CD4-positive, alpha-beta memory T cell (primary cell): ENCODE results near the gene RAD51D. TPM values are rescaled to one million over a fixed set of nuclear protein-coding genes. Genes with fewer than 3 reads are reported as not detected.
"Not testable (repeated sequence)": the region's sequence is repeated elsewhere in the genome, so short reads cannot be mapped to it uniquely, and the experiment has no call there.

Source experiments
- CTCF ChIA-PET: fragments of 350-600 bp; sonication (Branson Sonifier 250); formaldehyde crosslinking; loops from one replicate; lab custom pipeline; 2021; ENCODE audit warnings: inconsistent platforms; ENCODE audit not compliant: partially characterized antibody; lab: Charles Lee
- POLR2A ChIA-PET: fragments of 350-600 bp; sonication (Branson Sonifier 250); formaldehyde crosslinking; loops from one replicate; lab custom pipeline; 2021; ENCODE audit not compliant: partially characterized antibody; lab: Charles Lee
- DNase-seq, 5 donors: peaks; one replicate each; pipeline versions ENCODE4 v3.0.0 to v3.0.0-alpha.2; 2020 to 2022; ENCODE audit warnings: mixed read lengths in 1 of 5
- H3K27ac ChIP-seq: one replicate; pipeline ENCODE4 v1.7.0; 2013; ENCODE audit warnings: low read depth, low read length
- H3K27me3 ChIP-seq: 2 replicates; pipeline ENCODE4 v1.7.0; 2013; ENCODE audit warnings: mild to moderate bottlenecking, low read length, moderate library complexity; ENCODE audit not compliant: insufficient read depth
- H3K36me3 ChIP-seq: 2 replicates; pipeline ENCODE4 v1.7.0; 2013; ENCODE audit warnings: mild to moderate bottlenecking, low read length, moderate library complexity; ENCODE audit not compliant: insufficient read depth
- H3K4me1 ChIP-seq: 2 replicates; pipeline ENCODE4 v1.7.0; 2013; ENCODE audit warnings: mild to moderate bottlenecking, low read length, moderate library complexity; ENCODE audit not compliant: insufficient read depth
- H3K4me3 ChIP-seq, 2 donors: one replicate each; pipeline ENCODE4 v1.7.0; 2013; ENCODE audit warnings: low read length in 2 of 2, mild to moderate bottlenecking in 1 of 2
- H3K9me3 ChIP-seq, 2 donors: one replicate each; pipeline ENCODE4 v1.7.0; 2013; ENCODE audit warnings: low read length in 2 of 2, control low read depth in 1 of 2; ENCODE audit not compliant: control insufficient read depth in 1 of 2
- H3K27ac Mint-ChIP-seq, 7 donors: one replicate each; pipeline ENCODE4 v1.8.0; 2020 to 2021; ENCODE audit warnings: mixed read lengths in 7 of 7, mild to moderate bottlenecking in 6 of 7, inconsistent platforms in 3 of 7, moderate library complexity in 3 of 7
- H3K27me3 Mint-ChIP-seq, 2 donors: one replicate each; pipeline ENCODE4 v1.8.0; 2020 to 2021; ENCODE audit warnings: mixed read lengths in 2 of 2
- H3K36me3 Mint-ChIP-seq, 2 donors: one replicate each; pipeline ENCODE4 v1.8.0; 2020 to 2021; ENCODE audit warnings: mixed read lengths in 2 of 2, inconsistent platforms in 1 of 2, mild to moderate bottlenecking in 1 of 2
- H3K4me1 Mint-ChIP-seq, 4 donors: one replicate each; pipeline ENCODE4 v1.8.0; 2020 to 2021; ENCODE audit warnings: mixed read lengths in 4 of 4, mild to moderate bottlenecking in 1 of 4
- H3K4me3 Mint-ChIP-seq, 8 donors: one replicate each; pipeline ENCODE4 v1.8.0; 2020 to 2021; ENCODE audit warnings: mixed read lengths in 8 of 8, mild to moderate bottlenecking in 7 of 8, moderate library complexity in 6 of 8, inconsistent platforms in 3 of 8
- H3K9me3 Mint-ChIP-seq, 8 donors: one replicate each; pipeline ENCODE4 v1.8.0; 2020 to 2021; ENCODE audit warnings: mixed read lengths in 8 of 8, mild to moderate bottlenecking in 5 of 8, inconsistent platforms in 3 of 8, moderate library complexity in 1 of 8
- intact Hi-C: fragments of 100-400 bp; cut with micrococcal nuclease; formaldehyde crosslinking; loops from one replicate; pipeline ENCODE4 v1.15.1; 2023
- polyA plus RNA-seq, 2 donors: library from polyadenylated mRNA; unstranded; fragments of 300-500 nt; fragmentation: Illumina TruSeq; gene quantifications; one replicate each; pipeline ENCODE4 v1.2.3, GENCODE V29; 2021
- total RNA-seq, 2 experiments: library from RNA; stranded (reverse); gene quantifications; one replicate each; pipeline ENCODE4 v1.2.3, GENCODE V29; 2021

Gene RAD51D
- total and polyA plus RNA-seq, 4 experiments from 2014 or later: 6.1 to 29.2 (median 16.7) TPM

- DNase-seq: no peak
- no peaks in the 10 kb centered on the region for H3K9me3 ChIP-seq
- Mint-ChIP-seq H3K36me3 (peaks cover 17 to 32% of the 10 kb centered on the region in 2 donors), H3K27ac (peak overlapping the region in 2 of 7 donors; percentile 57 to 61), H3K4me1 (peaks cover 4 to 8% (median 5%) of the 10 kb centered on the region in 4 donors), H3K4me3 (no peak overlapping the region), H3K9me3 (no peaks in the 10 kb centered on the region), H3K27me3 (no peaks in the 10 kb centered on the region)
- no peak overlapping the region for H3K4me3 ChIP-seq
- ChIA-PET POLR2A (interaction anchor here (0.8 kb wide), 1 partner anchor 35 kb away, joined by 3 read pairs; the partner anchor contains the start of gene RFFL), CTCF (interaction anchor here (2.2 kb wide), 1 partner anchor 8 kb away, joined by 7 read pairs; no protein-coding TSS in a partner anchor)
- peaks cover 8% of the 10 kb centered on the region for H3K4me1 ChIP-seq
- no peaks in the 10 kb centered on the region for H3K27me3 ChIP-seq
- H3K27ac ChIP-seq: no peak overlapping the region
- intact Hi-C loops: no loop called here
- H3K36me3 ChIP-seq: peaks cover 13% of the 10 kb centered on the region
Observed at GRCh38 chr17:35097776-35098175, 21.9 kb downstream of the RAD51D start.

- no peak for DNase-seq
- H3K36me3 Mint-ChIP-seq: peaks cover 14 to 18% of the 10 kb centered on the region in 2 donors
- H3K4me3 ChIP-seq: no peak overlapping the region
- H3K27ac Mint-ChIP-seq: no peak overlapping the region
- no peak overlapping the region for H3K4me3 Mint-ChIP-seq
- H3K36me3 ChIP-seq: peaks cover 4% of the 10 kb centered on the region
- no peak overlapping the region for H3K27ac ChIP-seq
- no peaks in the 10 kb centered on the region for H3K9me3 Mint-ChIP-seq
- CTCF ChIA-PET: interaction anchor here (0.7 to 1.6 kb wide), 2 partner anchors 32 to 77 kb away, joined by 3 to 7 read pairs; partner anchors contain the start of gene RFFL
- no peaks in the 10 kb centered on the region for H3K27me3 ChIP-seq
- H3K9me3 ChIP-seq: no peaks in the 10 kb centered on the region
- no peaks in the 10 kb centered on the region for H3K27me3 Mint-ChIP-seq
- intact Hi-C loops: no loop called here
- peaks cover 4 to 11% (median 8%) of the 10 kb centered on the region in 4 donors for H3K4me1 Mint-ChIP-seq
- POLR2A ChIA-PET: interaction anchor here (1.3 kb wide), 1 partner anchor 23 kb away, joined by 4 read pairs; no protein-coding TSS in a partner anchor
- H3K4me1 ChIP-seq: peaks cover 8% of the 10 kb centered on the region
Observed at GRCh38 chr17:35095741-35096140, 23.9 kb downstream of the RAD51D start.

DNA sequence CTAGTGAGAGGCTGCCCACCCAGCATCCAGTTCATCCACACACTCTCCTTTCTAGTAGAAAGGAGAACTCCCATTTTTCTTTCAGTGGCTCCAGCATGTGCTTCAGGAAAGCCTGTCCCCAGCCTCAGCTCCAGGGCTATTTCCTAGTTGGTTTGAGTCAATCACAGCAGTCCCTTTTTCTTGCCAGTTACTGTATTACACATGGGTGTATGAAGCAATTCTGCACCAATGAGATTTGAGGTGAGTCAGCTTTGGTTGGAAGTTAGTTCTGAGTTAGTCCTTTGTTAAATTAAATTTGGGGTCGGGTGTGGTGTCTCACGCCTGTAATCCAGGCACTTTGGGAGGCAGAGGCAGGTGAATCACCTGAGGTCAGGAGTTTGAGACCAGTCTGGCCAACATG is 24.8 kb downstream of the RAD51D start:
- no peak overlapping the region for H3K4me3 ChIP-seq
- H3K9me3 ChIP-seq: no peaks in the 10 kb centered on the region
- H3K27me3 Mint-ChIP-seq: no peaks in the 10 kb centered on the region
- H3K27ac ChIP-seq: no peak overlapping the region
- intact Hi-C loops: no loop called here
- peaks cover 8 to 11% of the 10 kb centered on the region in 2 donors for H3K36me3 Mint-ChIP-seq
- no peaks in the 10 kb centered on the region for H3K27me3 ChIP-seq
- CTCF ChIA-PET: no interaction called here
- peaks cover 13% of the 10 kb centered on the region for H3K4me1 ChIP-seq
- no peak for DNase-seq
- H3K4me3 Mint-ChIP-seq: no peak overlapping the region
- H3K27ac Mint-ChIP-seq: peak overlapping the region in 1 of 7 donors; percentile 66
- H3K4me1 Mint-ChIP-seq: peaks cover 4 to 15% (median 11%) of the 10 kb centered on the region in 4 donors
- POLR2A ChIA-PET: interaction anchor here (0.5 to 1.0 kb wide), 2 partner anchors 8 to 307 kb away, joined by 3 to 4 read pairs; no protein-coding TSS in a partner anchor
- H3K36me3 ChIP-seq: no peaks in the 10 kb centered on the region
- no peaks in the 10 kb centered on the region for H3K9me3 Mint-ChIP-seq

- POLR2A ChIA-PET: interaction anchor here (0.7 to 3.5 kb wide), 9 partner anchors 25 to 109 kb away, joined by 3 to 33 read pairs (median 18); partner anchors contain the start of genes LIG3, NLE1, RAD51D and RFFL
- H3K4me3 Mint-ChIP-seq: peak overlapping the region in 2 of 8 donors; percentile 26 to 32
- H3K36me3 ChIP-seq, H3K27ac ChIP-seq, H3K4me3 ChIP-seq, intact Hi-C loops, H3K9me3 Mint-ChIP-seq, DNase-seq, H3K27me3 ChIP-seq, H3K27me3 Mint-ChIP-seq, H3K9me3 ChIP-seq: not testable (repeated sequence)
- peaks cover 0 to 15% of the 10 kb centered on the region in 2 donors for H3K36me3 Mint-ChIP-seq
- CTCF ChIA-PET: interaction anchor here (1.0 to 4.3 kb wide), 14 partner anchors 10 to 673 kb away, joined by 3 to 70 read pairs (median 8); partner anchors contain the start of genes RAD51D and RFFL
- H3K4me1 ChIP-seq: peaks cover 33% of the 10 kb centered on the region
- H3K4me1 Mint-ChIP-seq: peaks cover 21 to 45% (median 31%) of the 10 kb centered on the region in 4 donors
- peak overlapping the region in 5 of 7 donors; percentile 31 to 99 (median 57) for H3K27ac Mint-ChIP-seq
Observed at GRCh38 chr17:35090707-35091106, 29.0 kb downstream of the RAD51D start.

GRCh38 chr17:35089586-35090296 is 29.9 kb downstream of the RAD51D start:
- Histone ChIP-seq H3K27ac (peak overlapping the region; percentile 97), H3K4me3 (peak overlapping the region; percentile 74 to 76), H3K27me3 (no peaks in the 10 kb centered on the region), H3K4me1 (peaks cover 41% of the 10 kb centered on the region), H3K36me3 (no peaks in the 10 kb centered on the region), H3K9me3 (no peaks in the 10 kb centered on the region)
- Mint-ChIP-seq H3K36me3 (peaks cover 0 to 18% of the 10 kb centered on the region in 2 donors), H3K9me3 (no peaks in the 10 kb centered on the region), H3K4me1 (peaks cover 28 to 55% (median 39%) of the 10 kb centered on the region in 4 donors), H3K4me3 (peak overlapping the region; percentile 90 to 98 (median 92)), H3K27ac (peak overlapping the region; percentile 92 to 99 (median 97)), H3K27me3 (no peaks in the 10 kb centered on the region)
- ChIA-PET POLR2A (interaction anchor here (0.7 to 3.5 kb wide), 33 partner anchors 10 to 489 kb away, joined by 3 to 33 read pairs (median 4); partner anchors contain the start of genes CCT6B, LIG3, NLE1 and PEX12), CTCF (interaction anchor here (0.7 to 4.3 kb wide), 37 partner anchors 8 to 719 kb away, joined by 3 to 70 read pairs (median 5); partner anchors contain the start of genes CCT6B, RAD51D, RFFL and TAF15)
- DNase-seq: peak in 2 of 5 donors; percentile 68 to 77
- intact Hi-C loops: loop anchor here (1.0 kb wide), 9 partner anchors 26 to 128 kb away; partner anchors contain the start of genes CCT6B, NLE1, RAD51D and RFFL

- H3K9me3 Mint-ChIP-seq: no peaks in the 10 kb centered on the region
- H3K9me3 ChIP-seq: no peaks in the 10 kb centered on the region
- H3K4me3 Mint-ChIP-seq: peak overlapping the region; percentile 93 to 99 (median 96)
- H3K36me3 Mint-ChIP-seq: peaks cover 0 to 18% of the 10 kb centered on the region in 2 donors
- peaks cover 42% of the 10 kb centered on the region for H3K4me1 ChIP-seq
- H3K27me3 ChIP-seq: no peaks in the 10 kb centered on the region
- H3K27me3 Mint-ChIP-seq: no peaks in the 10 kb centered on the region
- peak overlapping the region; percentile 76 to 96 for H3K4me3 ChIP-seq
- H3K36me3 ChIP-seq: no peaks in the 10 kb centered on the region
- CTCF ChIA-PET: interaction anchor here (0.7 to 4.3 kb wide), 36 partner anchors 9 to 720 kb away, joined by 3 to 70 read pairs (median 5); partner anchors contain the start of genes CCT6B, RAD51D, RFFL and TAF15
- H3K27ac Mint-ChIP-seq: peak overlapping the region; percentile 92 to 99 (median 97)
- H3K4me1 Mint-ChIP-seq: peaks cover 28 to 55% (median 40%) of the 10 kb centered on the region in 4 donors
- POLR2A ChIA-PET: interaction anchor here (0.5 to 4.0 kb wide), 37 partner anchors 9 to 489 kb away, joined by 3 to 33 read pairs (median 4); partner anchors contain the start of genes CCT6B, LIG3, NLE1 and PEX12
- peak; percentile 86 to 95 (median 88) for DNase-seq
- H3K27ac ChIP-seq: peak overlapping the region; percentile 97
- intact Hi-C loops: loop anchor here (1.0 kb wide), 11 partner anchors 15 to 153 kb away; partner anchors contain the start of genes CCT6B, NLE1, RAD51D and RFFL
Observed at GRCh38 chr17:35088881-35089585, 30.6 kb downstream of the RAD51D start.
